Pulmonary artery endothelial cell (primary cell): Measurements from ENCODE around the gene TRRAP. TPM values are rescaled to one million over a fixed set of nuclear protein-coding genes. Genes with fewer than 3 reads are reported as not detected.

Experiments
- DNase-seq: peaks from one replicate; pipeline ENCODE4 v3.0.0-alpha.2; 2011; ENCODE audit warnings: low read depth, low spot score
- total RNA-seq: library from RNA; depleted of rRNA; stranded (reverse); fragments of >200 nt; gene quantifications from 2 replicates; pipeline ENCODE4 v1.2.3, GENCODE V29; 2014

Gene TRRAP
- total RNA-seq, 1 donor from 2014 or later, result 17.1 TPM

- DNase-seq, result no peak
These were observed 22.5 kb downstream of the TRRAP start for GRCh38 chr7:98900815-98901214.

- no peak for DNase-seq
These were observed 24.2 kb downstream of the TRRAP start for GRCh38 chr7:98902523-98902922.

DNA sequence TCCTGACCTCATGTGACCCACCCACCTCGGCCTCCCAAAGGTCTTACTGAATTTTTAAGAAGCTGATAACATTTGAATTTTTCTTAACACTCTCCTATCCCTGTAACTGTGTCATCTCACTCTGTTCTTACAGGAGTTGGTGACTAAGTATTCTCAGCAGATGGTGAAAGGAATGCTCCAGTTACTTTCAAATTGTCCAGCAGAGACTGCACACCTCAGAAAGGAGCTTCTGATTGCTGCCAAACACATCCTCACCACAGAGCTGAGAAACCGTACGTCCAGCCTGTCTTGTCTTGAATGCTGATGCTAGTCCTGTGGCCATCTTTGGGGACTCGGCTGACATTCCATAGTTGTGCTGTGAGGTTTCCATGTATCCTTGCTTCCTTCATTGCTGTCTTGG lies 24.9 kb downstream of the TRRAP start:
- DNase-seq, result no peak

- no peak for DNase-seq
These were observed 29.2 kb downstream of the TRRAP start for GRCh38 chr7:98907570-98907969.

DNA sequence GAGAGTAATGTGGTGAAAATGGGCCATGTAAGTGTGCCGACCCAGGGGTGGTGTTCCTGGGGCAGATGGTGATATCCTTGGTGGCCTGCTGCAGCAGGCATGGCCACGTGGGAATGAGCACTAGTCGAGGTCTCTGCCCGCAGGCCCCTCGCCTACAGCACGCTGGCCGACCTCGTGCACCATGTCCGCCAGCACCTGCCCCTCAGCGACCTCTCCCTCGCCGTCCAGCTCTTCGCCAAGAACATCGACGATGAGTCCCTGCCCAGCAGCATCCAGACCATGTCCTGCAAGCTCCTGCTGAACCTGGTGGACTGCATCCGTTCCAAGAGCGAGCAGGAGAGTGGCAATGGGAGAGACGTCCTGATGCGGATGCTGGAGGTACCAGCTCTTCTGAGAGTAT lies 30.3 kb downstream of the TRRAP start:
- no peak for DNase-seq

DNA sequence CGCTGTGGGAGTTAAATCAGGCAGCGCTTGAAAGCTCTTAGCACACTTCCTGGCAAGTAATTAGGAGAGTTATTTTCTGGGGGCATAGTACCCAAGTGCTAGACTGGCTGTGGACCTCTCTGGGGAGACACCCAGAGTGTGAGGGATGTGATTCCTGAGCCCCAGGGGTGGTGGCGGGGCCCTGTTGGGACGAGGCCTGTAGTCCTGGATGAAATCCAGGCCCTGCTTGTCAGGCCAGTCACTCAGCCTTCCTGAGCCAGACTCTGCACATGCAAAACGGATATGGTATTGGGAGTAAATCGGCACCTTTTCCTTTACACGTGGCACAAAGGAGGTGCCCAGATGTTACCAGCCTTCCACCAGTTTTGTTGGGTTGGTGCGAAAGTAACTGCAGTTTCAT lies 31.2 kb downstream of the TRRAP start:
- no peak for DNase-seq

- DNase-seq, result no peak
These were observed 32.1 kb downstream of the TRRAP start for GRCh38 chr7:98910427-98910826.

DNA sequence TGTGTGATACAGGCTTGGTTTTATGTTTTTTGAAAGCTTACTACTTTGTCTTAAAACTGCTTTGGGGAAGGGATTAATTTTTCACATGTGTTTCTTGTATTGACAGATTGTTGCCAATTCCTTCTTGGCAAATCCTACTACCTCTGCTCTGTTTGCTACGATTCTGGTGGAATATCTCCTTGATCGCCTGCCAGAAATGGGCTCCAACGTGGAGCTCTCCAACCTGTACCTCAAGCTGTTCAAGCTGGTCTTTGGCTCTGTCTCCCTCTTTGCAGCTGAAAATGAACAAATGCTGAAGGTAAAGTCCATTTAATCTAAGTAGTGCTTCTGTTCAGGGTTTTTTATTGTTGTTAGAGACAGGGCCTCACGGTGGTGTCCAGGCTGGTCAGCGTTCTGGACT lies 33.6 kb downstream of the TRRAP start:
- no peak for DNase-seq

- no peak for DNase-seq
These were observed 34.7 kb downstream of the TRRAP start for GRCh38 chr7:98913026-98913425.

GRCh38 chr7:98913612-98914011 lies 35.3 kb downstream of the TRRAP start:
- no peak for DNase-seq

- DNase-seq, result no peak
These were observed 39.0 kb downstream of the TRRAP start for GRCh38 chr7:98917331-98917730.

DNA sequence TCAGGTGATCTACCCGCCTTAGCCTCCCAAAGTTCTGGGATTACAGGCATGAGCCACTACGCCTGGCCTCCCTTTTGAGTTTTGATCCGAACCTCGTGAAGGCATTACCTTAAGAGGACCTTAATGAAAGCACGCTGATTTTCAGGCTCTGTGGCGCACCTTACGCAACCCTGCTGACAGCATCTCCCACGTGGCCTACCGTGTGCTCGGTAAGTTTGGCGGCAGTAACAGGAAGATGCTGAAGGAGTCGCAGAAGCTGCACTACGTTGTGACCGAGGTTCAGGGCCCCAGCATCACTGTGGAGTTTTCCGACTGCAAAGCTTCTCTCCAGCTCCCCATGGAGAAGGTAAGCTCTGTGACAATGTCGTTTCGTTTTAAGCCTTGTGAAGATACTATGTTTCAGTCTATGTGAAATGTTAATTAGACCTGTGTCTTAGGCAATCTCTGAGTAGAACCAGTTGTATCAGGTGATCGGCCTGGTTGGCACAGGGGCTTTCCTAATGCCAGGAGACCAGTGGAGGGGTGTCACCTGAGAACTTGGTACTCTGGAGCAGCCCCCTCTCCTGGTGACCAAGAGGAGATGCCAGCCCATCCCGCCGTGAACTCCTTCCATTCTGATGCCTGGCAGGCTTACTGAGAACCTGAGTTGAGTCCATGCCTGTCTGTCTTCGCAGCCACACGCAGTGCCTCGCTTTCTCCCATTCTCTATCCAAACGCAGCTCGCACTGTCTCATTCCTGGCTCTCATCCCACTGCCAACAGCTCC lies 43.5 kb downstream of the TRRAP start:
- DNase-seq, result no peak

DNA sequence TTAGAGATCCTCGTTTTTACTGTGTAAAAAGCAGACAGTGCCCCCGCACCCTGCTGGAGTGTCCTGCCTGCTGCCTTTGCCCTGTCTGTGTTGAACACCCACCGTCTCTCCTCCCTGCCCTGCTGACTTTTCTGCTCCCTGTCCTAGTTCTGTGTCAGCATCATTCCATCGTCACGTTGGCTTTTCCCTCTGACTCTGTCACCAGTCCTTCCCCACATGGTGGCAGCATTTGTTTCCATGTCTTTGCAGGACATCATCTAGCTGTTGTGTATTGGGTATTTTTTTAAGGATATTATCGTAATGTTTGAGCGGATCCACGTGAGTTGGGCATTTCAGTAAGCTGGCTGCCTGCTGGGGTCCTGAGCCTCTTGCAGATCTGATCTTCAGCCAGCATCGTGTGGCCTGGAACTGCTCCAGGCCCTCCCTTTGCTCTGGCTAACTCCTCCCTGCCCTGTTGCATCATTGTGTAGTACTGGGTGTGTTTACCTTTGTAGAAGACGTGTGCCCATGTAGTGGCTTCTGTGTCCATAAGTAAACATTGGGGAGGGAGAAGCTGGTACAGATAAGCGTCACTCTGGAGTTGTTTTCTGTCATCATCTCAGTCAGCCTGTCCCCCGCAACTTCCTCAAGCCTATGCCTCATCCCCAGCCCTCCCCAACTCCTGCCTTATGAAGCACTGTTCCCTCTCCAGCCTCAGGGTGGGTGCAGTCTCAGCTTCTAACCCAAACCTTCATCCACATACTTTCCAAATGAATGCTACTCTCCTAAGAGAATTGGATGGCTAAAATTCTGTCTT lies 44.3 kb downstream of the TRRAP start:
- no peak for DNase-seq

DNA sequence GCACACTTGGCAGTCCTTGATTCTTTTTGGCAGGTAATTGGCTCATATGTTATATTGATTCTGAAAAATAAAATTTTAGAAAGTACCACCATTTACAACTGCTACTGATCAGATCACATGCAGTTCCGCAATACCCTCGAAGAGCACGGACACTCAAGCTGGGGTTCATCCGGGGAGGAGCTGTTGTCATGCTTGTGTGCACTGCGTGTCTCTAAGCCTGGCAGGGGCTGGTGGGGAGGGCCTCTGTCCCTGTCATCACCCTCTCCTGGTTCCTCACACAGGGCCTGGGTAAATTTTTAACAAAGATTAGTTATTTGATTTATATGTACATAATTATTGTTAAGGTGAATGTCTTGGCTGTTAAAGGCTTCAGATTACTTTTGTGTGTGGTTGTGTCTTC lies 45.2 kb downstream of the TRRAP start:
- no peak for DNase-seq

GRCh38 chr7:98927125-98927524 lies 48.8 kb downstream of the TRRAP start:
- no peak for DNase-seq

DNA sequence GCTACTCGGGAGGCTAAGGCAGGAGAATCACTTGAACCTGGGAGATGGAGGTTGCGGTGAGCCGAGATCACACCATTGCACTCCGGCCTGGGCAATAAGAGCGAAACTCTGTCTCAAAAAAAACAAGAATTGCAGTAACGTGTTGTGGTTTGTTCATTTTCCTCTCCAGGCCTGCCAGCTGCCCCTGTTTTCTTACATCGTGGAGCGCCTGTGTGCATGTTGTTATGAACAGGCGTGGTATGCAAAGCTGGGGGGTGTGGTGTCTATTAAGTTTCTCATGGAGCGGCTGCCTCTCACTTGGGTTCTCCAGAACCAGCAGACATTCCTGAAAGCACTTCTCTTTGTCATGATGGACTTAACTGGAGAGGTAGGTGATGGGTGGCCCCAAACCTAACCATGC lies 52.1 kb downstream of the TRRAP start:
- DNase-seq, result no peak

- DNase-seq, result no peak
These were observed 52.6 kb downstream of the TRRAP start for GRCh38 chr7:98930921-98931320.

DNA sequence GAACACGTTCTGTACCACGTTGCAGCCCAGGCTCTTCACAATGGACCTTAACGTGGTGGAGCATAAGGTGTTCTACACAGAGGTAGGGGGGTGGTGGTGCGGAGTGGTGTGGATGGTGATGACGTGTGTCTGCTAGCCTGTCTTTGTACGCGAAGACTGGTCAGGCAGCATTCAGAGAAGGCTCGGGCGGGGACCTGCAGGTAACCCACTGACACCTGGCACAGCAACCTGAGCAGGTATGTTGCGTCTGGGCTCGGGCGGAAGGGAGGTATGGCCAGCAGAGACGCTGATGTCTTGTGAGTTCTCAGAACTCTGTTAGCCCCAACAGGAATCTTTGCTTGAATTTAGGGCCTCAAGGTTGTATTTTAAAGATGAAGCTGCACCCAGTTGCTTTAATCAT lies 55.0 kb downstream of the TRRAP start:
- no peak for DNase-seq

DNA sequence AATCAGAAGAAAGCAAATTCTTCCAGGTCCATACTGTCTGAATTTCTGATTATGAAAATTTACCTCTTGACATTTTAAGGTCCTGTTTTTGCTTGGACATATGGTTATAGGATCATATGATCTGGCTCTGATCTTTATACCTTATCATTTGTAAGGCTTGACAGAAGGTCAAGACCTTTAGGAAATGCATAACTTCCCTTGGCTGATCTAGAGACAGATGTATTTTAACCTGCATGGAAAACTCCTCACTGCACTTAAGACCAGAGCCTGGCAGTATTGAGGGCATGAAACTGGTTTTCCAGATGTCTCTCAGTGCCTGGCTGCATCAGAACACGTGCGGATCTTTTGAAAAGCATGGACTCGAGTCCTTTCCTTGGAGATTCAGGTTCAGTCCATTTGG lies 55.9 kb downstream of the TRRAP start:
- peak; percentile 61 for DNase-seq

DNA sequence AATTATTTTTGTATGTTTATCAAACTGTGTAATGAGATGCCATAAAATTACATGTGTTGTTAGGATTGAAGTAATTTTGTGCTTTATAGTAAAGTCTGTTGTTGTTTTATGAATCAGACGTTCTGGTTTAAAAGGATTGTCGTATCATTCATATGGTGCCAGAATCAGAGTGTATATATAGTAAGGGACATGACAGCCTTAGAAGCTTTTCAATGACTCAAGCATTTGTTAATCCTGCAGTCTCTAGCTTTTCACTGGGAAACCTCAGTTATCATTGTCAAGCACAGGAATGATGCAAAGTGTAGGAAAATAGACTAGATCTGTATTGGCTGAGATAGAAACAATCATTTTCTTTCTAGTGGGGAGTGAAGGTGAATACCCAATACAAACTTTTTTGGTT lies 57.5 kb downstream of the TRRAP start:
- DNase-seq, result no peak

DNA sequence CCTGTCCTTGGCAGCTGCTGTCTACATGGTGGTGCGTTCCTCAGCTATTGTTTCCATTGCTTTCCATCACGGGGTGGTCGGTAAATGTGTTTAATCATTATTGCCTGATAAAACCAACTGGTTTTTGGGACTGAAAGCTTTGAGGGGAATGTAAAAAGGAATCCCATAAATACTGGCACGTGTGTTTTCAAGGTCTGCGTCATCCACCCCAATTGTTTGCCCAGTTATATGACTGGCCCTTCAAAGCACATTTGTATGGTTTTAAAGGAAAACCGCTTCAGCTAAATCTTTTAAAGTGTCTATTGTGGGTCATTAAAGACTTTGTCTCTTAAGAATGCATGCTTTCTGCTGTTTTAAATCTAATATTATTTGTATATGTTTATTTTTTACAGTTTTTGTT lies 65.0 kb downstream of the TRRAP start:
- no peak for DNase-seq

- DNase-seq, result no peak
These were observed 66.1 kb downstream of the TRRAP start for GRCh38 chr7:98944386-98944785.

DNA sequence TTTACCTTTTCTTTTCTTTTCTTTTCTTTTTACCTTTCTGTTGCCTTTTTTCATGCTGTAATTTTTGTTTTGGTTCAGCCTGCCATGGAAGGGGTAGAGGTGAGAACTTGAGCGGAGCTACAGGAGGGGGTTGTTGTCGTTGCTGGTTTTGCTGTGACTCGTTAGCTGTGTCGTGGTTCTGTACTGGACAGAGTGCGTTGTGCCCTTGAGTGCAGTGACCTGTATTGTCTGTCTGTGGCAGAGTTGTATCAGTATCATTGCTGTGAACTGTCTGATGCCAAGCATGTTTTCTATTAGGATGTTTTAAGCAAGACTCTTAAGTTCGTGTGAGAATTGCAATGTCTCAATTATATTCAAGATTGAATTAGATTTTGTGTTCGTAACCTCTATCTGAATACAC lies 67.5 kb downstream of the TRRAP start:
- no peak for DNase-seq
